T-helper 1 cell (primary cell): ENCODE measurements around the gene HOXC11.

ENCODE experiments used
- DNase-seq, 5 donors: peaks; one replicate each; pipeline ENCODE4 v3.0.0-alpha.2; 2012 to 2020
- total RNA-seq, 4 donors: gene quantifications; one replicate each; lab custom pipeline; 2026; lab: John Stamatoyannopoulos, UW

Gene HOXC11
- 0 reads per million in 4 donors for total RNA-seq

DNA sequence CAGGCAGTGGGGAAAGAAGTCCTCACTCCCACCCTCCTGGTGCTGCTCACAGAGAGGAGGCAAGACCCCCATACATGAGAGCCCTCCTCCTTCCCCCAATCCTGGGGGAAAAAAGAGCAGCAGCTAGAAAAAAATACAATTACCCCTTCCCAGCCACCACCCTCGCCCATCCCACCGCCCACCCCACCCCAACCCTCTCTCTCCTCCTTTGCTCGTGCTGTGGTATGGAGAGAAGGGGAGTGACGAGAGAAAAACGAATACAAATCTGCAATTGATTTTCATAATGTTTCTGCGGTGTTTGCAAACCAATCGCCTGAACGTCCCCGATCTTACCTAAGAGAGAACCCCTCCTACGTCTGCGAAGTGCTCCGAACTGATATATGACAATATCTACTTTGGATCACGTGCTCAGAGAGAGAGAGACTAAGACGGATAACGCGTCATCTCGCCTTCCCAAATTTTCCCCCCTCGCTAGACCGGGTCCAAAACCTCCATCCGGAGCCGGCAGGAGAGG, at the start of gene HOXC11:
Gene HOXC11 (plus strand): TSS at position 405 of the 514 bp plus-strand sequence. CDS start 116 bp downstream, outside the sequence.
- no peak for DNase-seq

DNA sequence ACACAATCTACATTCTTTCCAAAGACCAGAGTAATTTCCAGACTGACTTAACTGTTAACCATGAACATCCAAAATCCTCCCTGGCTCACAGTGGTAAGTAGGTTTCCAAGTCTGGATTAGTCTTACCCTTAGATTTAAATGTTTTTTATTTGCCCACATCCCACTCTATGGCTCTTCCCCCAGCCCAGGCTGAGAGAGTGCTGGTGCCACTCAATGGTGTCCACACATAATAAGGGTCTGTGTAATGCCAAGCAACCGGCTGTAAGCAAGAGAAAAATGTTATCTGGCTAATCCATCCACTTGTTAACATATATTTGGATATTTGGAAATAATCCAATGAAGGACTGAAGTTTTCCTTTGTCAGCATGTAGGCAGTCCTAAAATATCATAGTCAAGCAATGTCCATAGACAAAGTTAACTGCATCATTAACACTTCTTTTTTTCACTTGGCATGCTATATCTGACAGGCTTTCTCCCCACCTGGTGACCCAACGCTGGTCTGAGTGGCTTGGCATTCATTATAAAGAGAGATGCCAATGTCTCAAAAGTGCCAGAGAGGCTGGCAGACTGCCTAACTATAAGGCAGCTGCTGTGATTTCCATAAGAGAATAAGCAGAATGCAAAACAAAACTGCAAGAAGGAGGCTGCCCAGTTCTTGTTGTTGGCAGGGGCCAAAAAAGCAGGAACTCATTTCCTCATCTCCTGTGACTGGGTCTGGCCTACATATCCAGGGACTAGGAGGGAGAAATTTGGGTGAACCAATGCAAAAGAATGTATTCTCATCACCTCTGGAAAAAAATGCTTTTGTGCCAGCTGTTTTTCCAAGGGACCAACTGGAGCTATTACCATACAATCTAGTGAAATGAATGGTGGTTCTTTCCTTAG, 48.2 kb upstream of the HOXC11 start:
- no peak for DNase-seq

DNA sequence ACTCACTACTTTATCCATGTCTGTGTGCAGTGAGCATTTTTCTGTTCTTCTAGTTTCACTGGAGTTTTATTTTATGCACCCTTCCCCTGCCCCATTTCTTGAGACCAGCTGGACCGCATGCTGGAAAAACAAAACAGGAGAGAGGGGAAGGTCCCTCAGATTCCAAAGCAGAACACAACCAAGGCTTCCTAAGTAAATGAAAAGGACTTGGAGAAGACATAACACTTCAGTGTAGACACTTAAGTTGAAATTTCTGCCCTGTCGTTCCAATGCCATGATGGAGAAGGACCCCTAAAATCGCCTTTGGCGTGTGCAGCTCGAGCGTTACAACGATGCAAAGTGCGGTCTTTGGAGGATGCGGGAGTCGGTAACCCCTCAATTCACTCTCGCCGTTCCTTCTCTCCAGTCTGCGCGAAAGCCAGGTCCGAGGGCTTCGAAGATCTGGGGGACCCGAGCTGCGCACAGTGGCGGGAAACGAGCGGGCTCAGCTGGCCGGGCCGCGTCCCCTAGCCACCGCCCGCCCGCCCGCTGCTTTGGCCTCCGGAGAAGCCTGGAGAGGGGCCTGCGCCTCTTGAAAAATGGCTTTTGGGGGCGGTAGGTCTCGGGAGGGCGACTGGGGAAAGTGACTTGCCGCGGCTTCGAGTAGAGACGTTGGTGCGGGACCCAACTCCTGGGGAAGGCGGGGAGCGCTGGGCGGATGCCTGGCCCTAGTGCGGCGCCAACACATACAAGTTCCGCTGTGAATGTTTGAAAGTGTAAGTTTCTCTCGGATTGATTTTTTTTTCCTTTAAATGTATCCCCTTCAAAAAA, 45.5 kb upstream of the HOXC11 start:
- DNase-seq = no peak

- DNase-seq = no peak
Measured at GRCh38 chr12:53928054-53928835, 44.7 kb upstream of the HOXC11 start.

- no peak for DNase-seq
Measured at GRCh38 chr12:53929527-53929926, 43.4 kb upstream of the HOXC11 start.

DNA sequence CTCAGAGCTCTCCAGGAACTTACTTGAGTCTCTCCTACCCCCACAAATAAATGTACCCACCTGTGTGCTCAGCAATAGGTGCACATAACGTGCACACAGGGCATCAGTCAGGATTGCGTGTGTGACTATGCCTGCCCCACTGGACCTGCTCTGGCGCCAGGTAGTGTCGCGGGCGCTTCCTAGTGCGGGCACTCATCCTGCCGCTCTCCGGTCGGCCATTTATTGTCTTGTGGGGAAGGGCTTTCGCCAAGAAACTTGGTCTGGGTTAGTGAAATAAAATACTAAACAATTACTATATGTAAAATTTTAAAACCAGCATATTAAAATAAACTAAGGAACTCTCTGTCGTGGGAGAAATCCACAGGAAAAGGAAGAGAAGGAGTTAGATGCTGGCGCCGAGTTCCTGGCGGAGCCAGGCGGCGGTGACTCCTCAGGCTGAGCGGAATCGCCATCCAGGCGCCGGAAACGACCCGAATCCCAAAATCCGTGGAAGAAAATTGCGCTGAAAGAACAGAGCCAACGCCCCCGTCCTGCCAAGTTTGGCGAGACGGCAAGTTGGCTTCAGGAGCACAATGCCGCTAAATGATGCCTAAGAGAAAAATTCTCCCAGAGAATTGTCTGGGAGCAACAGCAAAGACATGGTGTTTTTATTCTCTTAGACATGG, 42.2 kb upstream of the HOXC11 start:
- DNase-seq = no peak

DNA sequence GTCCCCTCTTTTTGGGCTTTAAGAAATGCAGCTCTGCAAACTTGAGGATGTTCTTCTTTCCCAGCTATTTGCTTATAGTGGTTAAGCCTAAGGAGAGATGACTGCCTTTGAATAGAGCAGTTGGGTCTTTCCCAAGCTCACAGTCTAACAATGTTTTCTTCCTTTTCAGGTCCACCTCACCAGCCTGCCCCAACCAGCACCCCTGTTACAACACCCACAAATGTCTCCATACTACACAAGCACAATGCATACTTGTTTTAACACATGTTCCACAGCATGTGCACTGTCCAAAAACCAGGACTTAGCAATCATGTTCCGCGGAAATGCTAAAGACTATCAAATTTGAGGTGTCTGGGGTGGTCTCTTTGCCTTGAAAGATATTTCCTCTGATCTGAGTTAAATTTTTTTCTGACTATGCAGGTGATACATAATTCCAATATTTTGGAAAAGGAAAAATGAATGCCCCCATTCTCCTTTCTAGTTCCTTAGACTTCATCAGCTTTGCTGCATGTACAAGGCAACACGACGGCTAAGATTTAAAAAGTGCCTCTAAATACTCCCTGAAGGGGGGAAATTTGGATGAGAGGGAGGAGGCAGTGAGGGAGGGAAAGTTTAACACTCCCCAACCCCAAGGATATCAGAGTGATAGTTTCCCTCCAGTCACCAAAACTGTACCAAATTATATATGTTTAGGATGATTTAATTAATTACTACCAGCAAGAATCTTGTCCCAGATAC, 40.9 kb upstream of the HOXC11 start:
- no peak for DNase-seq

DNA sequence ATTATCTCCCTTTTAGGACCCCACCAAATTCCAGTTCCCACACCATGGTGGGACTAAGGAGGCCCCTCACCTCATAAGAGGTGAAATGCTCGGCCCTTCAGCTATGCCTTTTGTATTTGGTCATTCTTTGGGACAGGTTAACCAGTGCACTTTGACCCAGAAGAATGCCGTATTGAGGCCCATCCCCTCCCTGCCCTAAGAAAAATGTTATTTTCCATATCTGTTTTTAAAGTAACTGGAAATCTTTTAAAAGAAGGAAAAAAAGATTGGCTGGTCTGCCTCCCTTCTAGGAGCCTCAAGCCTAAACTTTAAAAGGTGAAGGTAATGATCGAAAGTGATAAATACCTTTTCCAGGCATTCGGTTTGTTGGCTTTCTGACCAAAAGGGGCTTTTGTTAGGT, 40.0 kb upstream of the HOXC11 start:
- no peak for DNase-seq

DNA sequence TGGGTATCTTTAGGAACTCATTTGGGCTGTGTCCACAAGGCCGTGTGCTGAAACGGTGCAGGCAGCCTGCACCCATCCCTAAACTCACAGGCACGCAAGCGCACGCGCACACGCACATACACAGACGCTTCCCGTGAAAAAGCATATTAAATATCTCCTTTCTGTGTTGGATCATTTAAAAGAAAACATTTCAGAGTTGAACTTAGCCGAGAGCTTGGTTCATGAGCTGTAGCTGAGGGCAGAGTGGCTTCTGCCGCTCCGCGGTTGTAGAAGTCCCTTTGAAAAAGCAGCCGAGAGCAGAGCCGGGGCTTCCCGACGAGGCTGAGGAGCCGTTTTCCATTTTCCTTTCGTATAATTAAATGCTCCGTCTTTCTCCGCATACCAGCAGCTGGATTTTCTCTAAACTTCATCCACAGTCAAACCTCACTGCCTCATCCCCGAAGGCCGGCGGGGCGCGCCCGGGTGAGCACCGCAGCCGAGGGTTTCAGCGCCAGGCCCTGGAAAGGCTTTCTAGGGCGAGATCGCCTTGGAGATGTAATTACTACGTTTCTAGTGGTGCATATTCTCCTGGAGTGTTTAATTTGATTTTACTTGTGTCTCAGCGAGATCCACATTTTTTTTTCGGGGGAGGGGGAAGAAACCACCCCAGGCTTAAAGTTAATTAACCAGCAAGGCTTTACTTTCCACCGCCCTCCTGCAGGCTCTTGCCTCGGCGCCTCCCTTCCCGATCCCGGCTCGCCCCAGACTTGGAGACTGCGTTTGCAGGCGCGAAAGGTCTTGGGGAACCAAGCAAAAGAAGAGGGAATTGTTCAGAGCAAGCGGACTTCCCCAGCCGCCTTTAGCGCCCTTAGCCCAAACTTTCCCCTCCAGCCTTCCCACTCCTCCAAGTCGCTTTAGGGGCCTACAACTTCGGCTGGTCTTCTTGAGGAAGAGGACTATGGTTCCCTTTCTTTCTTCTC, 37.3 kb upstream of the HOXC11 start:
- no peak for DNase-seq

- DNase-seq = no peak
Measured at GRCh38 chr12:53937099-53937498, 35.8 kb upstream of the HOXC11 start.

DNA sequence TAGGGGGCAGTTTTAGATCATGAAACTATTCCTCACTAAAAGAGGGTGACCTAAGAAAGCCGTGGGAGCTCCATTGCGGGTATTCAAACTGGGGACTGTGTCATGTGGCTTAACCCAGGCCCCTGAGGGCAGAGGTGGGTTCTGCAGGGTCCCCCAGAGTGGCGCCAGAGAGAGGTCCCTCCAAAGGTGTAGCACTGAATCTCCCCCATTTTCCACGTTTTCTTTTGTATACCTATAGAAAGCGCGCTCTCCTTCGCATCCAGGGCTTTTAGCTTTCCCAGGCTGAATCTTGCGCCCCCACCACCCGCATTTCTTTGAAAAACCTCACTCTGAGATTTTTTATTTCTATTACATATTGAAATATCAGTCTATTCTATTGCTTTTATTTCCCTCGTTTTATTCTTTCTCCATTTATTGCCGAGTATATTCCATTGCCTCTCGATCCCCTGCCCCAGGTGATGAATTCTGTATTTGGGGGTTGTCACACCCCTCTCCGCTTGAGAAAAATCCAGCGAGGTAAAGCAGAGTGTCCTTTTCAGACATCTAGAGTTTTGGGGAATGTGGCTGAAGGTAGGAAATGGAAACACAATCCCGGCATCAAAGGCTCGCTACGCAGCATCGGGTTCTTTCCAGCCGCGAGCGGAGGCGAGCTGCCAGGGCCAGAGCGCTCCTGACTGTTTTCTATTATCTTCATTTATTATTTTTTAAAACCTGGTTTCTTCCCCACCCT, 35.2 kb upstream of the HOXC11 start:
- DNase-seq = no peak

GRCh38 chr12:53938326-53939140, 34.4 kb upstream of the HOXC11 start, which contains the start of gene HOXC13:
TSS of gene HOXC13 (plus strand) at chr12:53938831. CDS start at chr12:53938907, 76 bp downstream.
- peak in 1 of 5 donors; percentile 16 for DNase-seq

DNA sequence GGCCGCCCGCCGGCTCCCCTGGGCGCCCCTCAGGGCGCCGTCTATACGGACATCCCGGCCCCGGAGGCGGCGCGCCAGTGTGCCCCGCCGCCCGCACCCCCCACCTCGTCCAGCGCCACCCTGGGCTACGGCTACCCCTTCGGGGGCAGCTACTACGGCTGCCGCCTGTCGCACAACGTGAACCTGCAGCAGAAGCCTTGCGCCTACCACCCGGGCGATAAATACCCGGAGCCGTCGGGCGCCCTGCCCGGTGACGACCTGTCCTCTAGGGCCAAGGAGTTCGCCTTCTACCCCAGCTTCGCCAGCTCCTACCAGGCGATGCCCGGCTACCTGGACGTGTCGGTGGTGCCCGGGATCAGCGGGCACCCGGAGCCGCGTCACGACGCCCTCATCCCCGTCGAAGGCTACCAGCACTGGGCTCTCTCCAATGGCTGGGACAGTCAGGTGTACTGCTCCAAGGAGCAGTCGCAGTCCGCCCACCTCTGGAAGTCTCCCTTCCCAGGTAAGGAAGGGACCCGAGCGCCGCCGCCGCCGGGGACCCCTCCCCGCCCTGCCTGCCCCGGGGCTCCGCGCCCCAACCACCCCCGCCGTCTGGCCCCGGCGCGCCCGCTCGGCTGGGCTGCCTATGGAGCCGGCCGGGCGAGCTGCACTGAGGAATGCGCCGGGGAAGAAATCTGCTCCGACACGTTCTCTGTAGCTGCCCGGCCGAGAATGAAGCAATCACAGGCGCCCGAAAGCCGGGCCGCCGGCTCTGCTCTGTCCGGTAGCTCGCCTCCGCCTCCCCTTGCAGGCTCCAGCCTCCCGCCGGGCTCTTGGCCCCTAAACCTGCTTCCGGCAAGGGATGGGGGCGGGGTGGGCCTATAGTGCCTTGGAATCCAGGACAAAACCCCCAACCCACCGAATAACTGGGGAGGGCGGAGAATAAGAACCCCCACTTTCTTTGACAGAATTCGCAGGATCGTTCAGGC, 33.5 kb upstream of the HOXC11 start:
- no peak for DNase-seq

DNA sequence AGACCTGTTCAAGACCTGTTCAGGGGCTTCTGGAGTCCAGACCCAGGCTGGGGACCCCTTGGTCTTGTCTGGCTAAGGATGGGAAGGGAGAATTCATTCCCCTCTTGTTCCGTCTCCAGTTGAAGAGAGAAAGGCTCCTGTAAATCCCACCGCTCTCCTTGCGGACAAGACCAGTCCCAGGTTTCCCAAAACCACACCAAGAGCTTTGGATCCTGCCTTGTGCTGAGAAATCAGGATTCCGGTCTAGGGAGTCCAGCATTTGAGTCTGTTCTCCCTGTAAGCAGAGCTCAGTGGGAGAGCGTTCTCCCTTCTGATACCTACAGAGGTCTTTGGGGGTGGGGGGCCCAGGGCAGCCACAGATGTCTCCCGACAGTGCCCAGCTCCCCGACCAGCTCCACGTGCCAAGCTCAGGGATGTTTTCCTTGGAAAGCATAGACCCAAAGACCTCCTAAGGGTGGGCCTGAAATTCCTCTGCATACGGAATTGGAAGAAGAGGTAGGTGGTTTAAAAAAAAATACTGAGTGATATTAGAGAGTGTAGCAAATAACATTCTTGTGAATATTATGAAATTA, 32.4 kb upstream of the HOXC11 start:
- DNase-seq = no peak

DNA sequence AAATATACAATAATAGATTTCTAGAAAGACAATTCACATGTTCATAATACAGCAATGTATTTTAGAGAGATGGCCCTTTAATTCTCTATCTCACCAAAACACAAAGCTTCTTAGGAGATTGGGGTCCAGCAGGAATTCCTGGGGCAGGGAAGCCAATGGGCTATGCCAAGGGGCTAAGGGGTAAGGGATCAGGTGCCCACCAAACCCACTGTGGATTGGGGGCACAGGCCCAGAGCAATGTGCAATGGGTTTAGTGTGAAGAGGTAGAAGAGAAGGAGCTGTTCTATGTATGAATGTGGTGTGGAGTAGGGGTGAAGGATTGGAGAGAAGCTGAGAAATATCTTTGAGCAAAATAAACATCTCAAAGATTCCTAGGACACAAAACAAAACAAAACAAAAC, 31.7 kb upstream of the HOXC11 start:
- DNase-seq = no peak

DNA sequence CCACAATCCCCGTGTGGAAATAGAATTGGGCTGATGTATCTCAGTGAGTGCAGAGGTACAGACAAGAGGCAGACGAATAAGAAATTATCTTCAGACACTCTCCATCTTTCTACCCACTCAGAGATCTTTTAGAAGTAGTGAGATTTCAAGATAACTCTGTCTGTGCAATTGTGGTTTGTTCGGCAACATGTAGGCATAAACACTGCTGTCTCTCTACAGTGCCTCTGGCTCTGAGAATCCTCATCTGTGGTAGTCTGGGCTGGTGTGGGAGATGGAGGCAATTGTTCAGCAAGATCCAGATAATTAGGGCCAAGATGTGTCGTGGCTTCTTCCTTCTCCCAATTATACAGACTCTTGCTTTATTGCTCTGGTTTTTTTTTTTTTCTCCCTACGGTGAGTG, 31.2 kb upstream of the HOXC11 start:
- DNase-seq = no peak
